HG03558 (cell line): ENCODE results near the gene STARD9.
"Not testable (repeated sequence)": the region's sequence is repeated elsewhere in the genome, so short reads cannot be mapped to it uniquely, and the experiment has no call there.

Experiments
- ATAC-seq: cut with Tn5 transposase; IDR thresholded peaks from one replicate; pipeline ENCODE4 v1.9.1; 2021; ENCODE audit warnings: moderate number of reproducible peaks; ENCODE audit not compliant: unreplicated experiment; ENCODE audit errors: extremely low read depth

Gene STARD9

GRCh38 chr15:42584031-42584765, 8.8 kb downstream of the STARD9 start:
- ATAC-seq = no peak

GRCh38 chr15:42590619-42591237, 15.3 kb downstream of the STARD9 start:
- no peak for ATAC-seq

GRCh38 chr15:42591238-42591934, 16.0 kb downstream of the STARD9 start:
- no peak for ATAC-seq

GRCh38 chr15:42592716-42593115, 17.3 kb downstream of the STARD9 start:
- ATAC-seq = no peak

GRCh38 chr15:42593143-42593542, 17.7 kb downstream of the STARD9 start:
- no peak for ATAC-seq

GRCh38 chr15:42594095-42594494, 18.7 kb downstream of the STARD9 start:
- no peak for ATAC-seq

GRCh38 chr15:42595626-42596240, 20.3 kb downstream of the STARD9 start:
- ATAC-seq = no peak

GRCh38 chr15:42601316-42601715, 25.9 kb downstream of the STARD9 start:
- not testable (repeated sequence) for ATAC-seq

GRCh38 chr15:42602501-42602900, 27.1 kb downstream of the STARD9 start:
- ATAC-seq = no peak

GRCh38 chr15:42603978-42604377, 28.6 kb downstream of the STARD9 start:
- no peak for ATAC-seq

- ATAC-seq = peak; percentile 33
Observed at GRCh38 chr15:42604894-42605744, 29.7 kb downstream of the STARD9 start.

- ATAC-seq = no peak
Observed at GRCh38 chr15:42605796-42606195, 30.4 kb downstream of the STARD9 start.

GRCh38 chr15:42608110-42608531, 32.7 kb downstream of the STARD9 start:
- ATAC-seq = no peak

GRCh38 chr15:42608752-42609488, 33.5 kb downstream of the STARD9 start:
- no peak for ATAC-seq

- no peak for ATAC-seq
Observed at GRCh38 chr15:42611532-42611931, 36.1 kb downstream of the STARD9 start.

- no peak for ATAC-seq
Observed at GRCh38 chr15:42612367-42612912, 37.0 kb downstream of the STARD9 start.

- no peak for ATAC-seq
Observed at GRCh38 chr15:42616107-42616506, 40.7 kb downstream of the STARD9 start.

GRCh38 chr15:42619656-42620371, 44.4 kb downstream of the STARD9 start:
- no peak for ATAC-seq
